ENCODE data around the gene APOL4.
A peak's percentile ranks its signal among the peaks of the same experiment; 100 is the strongest.

The APOL4 gene

DNA sequence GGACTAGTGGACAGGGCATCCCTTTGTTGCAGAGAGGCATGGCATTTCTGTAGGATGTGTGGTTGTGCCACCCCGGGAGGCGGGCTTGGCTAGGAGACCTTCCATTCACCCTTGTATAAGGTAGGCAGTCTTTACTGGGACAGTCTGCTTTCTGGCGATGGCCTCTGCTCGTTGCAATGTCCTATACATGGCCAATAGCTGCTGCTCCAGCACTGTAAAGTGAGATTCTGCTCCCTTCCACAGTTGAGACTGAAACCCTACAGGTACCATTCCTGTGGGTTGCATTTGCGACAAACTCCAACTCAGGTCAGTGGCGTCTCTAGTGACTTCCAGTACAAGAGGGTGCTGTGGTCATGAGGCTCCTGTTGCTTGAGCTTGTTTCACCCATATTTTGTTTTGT is 20.7 kb downstream of the APOL4 start:
- no peaks in the 10 kb centered on the region for H3K36me3 ChIP-seq (replicated peaks)
- DNase-seq: no peak
- H3K27ac ChIP-seq: no peak overlapping the region
- H3K4me3 ChIP-seq (ENCODE audit: low read depth, low read length): no peak overlapping the region
- in situ Hi-C loops (cut with HindIII; ENCODE audit: low pct_ligation_motif_present, low sequenced_read_pairs): no loop called here
- no peaks in the 10 kb centered on the region for H3K27me3 ChIP-seq (replicated peaks)
- TF ChIP-seq CTCF (IDR thresholded peaks at IDR 0.05; ENCODE audit: low read depth, low read length, missing control alignments): no peak

DNA sequence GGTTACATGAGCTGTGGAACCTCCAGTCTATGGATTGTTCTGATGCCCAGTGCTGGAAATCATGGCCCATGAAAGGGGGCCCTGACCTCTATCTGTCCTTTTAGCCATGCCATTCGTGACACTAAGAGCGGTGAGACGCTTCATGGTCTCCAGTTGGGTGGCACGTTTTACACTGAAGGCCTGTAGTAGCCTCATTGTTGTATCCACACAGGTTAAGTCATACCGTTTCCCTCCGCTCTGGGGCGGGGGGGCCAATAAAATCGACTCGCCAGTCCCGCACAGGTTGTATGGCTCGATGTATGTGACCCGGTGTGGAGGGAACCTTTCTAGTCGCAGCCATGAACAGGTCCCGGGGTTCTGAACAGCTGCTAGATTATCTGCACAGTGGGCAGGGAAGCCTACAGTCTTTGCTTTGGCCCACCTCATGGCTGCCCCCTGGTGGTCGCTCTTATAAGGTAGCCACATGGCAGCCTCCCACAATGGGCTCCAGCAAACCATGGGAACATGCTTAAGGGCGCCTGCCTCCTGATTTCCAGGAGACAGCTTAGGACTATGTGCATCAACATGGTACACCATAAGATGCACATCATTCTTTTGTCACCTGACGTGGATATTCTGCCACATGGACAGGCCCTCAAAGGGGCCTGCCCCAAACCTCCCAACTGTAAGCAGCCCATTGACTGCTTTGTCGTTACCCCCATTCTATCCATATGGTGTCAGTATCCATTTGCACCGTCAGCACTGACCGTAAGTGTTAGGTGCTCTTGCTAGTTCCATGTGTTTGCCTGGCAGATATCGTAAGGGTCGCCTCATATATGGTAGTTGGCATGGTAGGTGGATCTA is 21.4 kb downstream of the APOL4 start:
- Histone ChIP-seq H3K4me3 (ENCODE audit: low read depth, low read length) (no peak overlapping the region), H3K27ac (no peak overlapping the region), H3K27me3 (replicated peaks) (no peaks in the 10 kb centered on the region), H3K36me3 (replicated peaks) (no peaks in the 10 kb centered on the region)
- DNase-seq: peak; percentile 63
- peak; percentile 90 for TF ChIP-seq CTCF (IDR thresholded peaks at IDR 0.05; ENCODE audit: low read depth, low read length, missing control alignments)
- in situ Hi-C loops (cut with HindIII; ENCODE audit: low pct_ligation_motif_present, low sequenced_read_pairs): no loop called here

- in situ Hi-C loops (cut with HindIII; ENCODE audit: low pct_ligation_motif_present, low sequenced_read_pairs): no loop called here
- Histone ChIP-seq H3K36me3 (replicated peaks) (no peaks in the 10 kb centered on the region), H3K4me3 (ENCODE audit: low read depth, low read length) (no peak overlapping the region), H3K27ac (no peak overlapping the region), H3K27me3 (replicated peaks) (no peaks in the 10 kb centered on the region)
- DNase-seq: no peak
- TF ChIP-seq CTCF (IDR thresholded peaks at IDR 0.05; ENCODE audit: low read depth, low read length, missing control alignments): no peak
Observed at GRCh38 chr22:36177160-36177559, 24.4 kb downstream of the APOL4 start.

DNA sequence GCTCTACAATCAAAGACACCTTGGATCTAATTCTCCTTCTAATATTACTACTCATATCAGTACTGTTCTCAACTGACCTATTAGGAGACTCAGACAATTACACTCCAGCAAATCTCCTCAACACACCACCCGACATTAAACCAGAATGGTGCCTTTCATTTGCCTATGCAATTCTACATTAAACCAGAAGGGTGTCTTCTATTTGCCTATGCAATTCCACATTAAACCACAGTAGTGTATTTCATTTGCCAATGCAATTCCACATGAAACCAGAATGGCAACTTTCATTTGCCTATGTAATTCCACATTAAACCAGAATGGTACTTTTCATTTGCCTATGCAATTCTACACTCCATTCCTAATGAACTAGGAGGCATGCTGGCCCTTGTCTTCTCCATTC is 25.7 kb downstream of the APOL4 start:
- H3K36me3 ChIP-seq (replicated peaks): no peaks in the 10 kb centered on the region
- no peak overlapping the region for H3K4me3 ChIP-seq (ENCODE audit: low read depth, low read length)
- DNase-seq: no peak
- TF ChIP-seq CTCF (IDR thresholded peaks at IDR 0.05; ENCODE audit: low read depth, low read length, missing control alignments): no peak
- no peaks in the 10 kb centered on the region for H3K27me3 ChIP-seq (replicated peaks)
- in situ Hi-C loops (cut with HindIII; ENCODE audit: low pct_ligation_motif_present, low sequenced_read_pairs): no loop called here
- no peak overlapping the region for H3K27ac ChIP-seq

DNA sequence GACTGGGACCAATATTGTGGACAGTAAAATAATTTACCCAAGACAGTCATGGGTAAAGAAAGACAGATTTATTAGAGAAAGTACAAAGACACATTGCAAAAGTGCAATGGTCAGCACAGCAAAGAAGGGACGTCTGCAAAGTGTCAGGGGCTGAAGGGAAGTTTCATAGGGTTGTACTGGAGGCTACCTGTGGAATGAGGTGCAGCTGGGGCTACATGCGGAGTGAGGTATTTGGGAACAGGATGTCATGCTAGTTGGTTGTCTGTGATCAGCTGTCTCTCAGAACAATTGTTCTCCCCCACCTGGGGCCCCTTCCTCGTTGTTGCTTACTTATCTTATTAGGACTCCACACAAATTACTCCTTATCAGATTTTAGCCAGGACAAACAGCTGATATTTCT is 29.7 kb downstream of the APOL4 start:
- no peaks in the 10 kb centered on the region for H3K36me3 ChIP-seq (replicated peaks)
- no peak for DNase-seq
- H3K27ac ChIP-seq: no peak overlapping the region
- no peaks in the 10 kb centered on the region for H3K27me3 ChIP-seq (replicated peaks)
- no peak for TF ChIP-seq CTCF (IDR thresholded peaks at IDR 0.05; ENCODE audit: low read depth, low read length, missing control alignments)
- H3K4me3 ChIP-seq (ENCODE audit: low read depth, low read length): no peak overlapping the region
- in situ Hi-C loops (cut with HindIII; ENCODE audit: low pct_ligation_motif_present, low sequenced_read_pairs): loop anchor here (25.0 kb wide), 1 partner anchor 90 kb away; the partner anchor contains the start of gene APOL1

Measured in brain microvascular endothelial cell (primary cell).